Fibroblast of villous mesenchyme (primary cell): ENCODE data around the gene SLC4A3. TPM values are rescaled to one million over a fixed set of nuclear protein-coding genes. Genes with fewer than 3 reads are reported as not detected.

Experiments
- DNase-seq: peaks from one replicate; pipeline ENCODE4 v3.0.0-alpha.2; 2010; ENCODE audit warnings: low read depth
- H3K4me3 ChIP-seq: 2 replicates; pipeline ENCODE4 v1.5.1; 2011; ENCODE audit warnings: low read depth, mild to moderate bottlenecking, low read length
- total RNA-seq: library from RNA; depleted of rRNA; stranded (reverse); fragments of >200 nt; gene quantifications from 2 replicates; pipeline ENCODE4 v1.2.3, GENCODE V29; 2012
- TF ChIP-seq, protein P1 (sequence below): IDR thresholded peaks from 2 replicates; pipeline ENCODE4 v1.5.1; 2012; ENCODE audit warnings: low read depth, mild to moderate bottlenecking, low read length; ENCODE audit not compliant: insufficient read depth

The SLC4A3 gene
- total RNA-seq, 1 donor = 5.6 TPM

DNA sequence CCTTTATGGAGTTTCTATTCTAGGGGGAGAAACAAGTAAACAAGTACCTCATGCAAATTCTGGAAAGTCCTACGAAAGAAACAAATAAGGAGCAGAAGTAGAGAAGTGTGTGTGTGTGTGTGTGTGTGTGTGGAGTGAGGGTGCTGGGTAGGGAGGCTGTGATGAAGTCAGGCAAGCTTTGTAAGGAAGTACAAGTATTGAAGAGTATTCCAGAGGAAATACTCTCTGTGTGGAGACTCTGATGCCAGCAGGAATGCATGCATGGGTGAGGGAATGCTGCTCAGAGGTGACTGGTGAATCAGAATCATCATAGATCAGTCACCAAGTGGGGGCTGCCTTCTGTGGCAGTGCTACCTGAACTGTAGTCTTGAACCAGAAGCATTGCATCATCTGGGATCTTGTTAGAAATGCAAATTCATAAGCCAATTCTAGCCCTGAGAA, 34.5 kb downstream of the SLC4A3 start:
- TF ChIP-seq, protein P1, sequence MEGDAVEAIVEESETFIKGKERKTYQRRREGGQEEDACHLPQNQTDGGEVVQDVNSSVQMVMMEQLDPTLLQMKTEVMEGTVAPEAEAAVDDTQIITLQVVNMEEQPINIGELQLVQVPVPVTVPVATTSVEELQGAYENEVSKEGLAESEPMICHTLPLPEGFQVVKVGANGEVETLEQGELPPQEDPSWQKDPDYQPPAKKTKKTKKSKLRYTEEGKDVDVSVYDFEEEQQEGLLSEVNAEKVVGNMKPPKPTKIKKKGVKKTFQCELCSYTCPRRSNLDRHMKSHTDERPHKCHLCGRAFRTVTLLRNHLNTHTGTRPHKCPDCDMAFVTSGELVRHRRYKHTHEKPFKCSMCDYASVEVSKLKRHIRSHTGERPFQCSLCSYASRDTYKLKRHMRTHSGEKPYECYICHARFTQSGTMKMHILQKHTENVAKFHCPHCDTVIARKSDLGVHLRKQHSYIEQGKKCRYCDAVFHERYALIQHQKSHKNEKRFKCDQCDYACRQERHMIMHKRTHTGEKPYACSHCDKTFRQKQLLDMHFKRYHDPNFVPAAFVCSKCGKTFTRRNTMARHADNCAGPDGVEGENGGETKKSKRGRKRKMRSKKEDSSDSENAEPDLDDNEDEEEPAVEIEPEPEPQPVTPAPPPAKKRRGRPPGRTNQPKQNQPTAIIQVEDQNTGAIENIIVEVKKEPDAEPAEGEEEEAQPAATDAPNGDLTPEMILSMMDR = no peak
- H3K4me3 ChIP-seq = no peak overlapping the region
- DNase-seq = peak; percentile 45

DNA sequence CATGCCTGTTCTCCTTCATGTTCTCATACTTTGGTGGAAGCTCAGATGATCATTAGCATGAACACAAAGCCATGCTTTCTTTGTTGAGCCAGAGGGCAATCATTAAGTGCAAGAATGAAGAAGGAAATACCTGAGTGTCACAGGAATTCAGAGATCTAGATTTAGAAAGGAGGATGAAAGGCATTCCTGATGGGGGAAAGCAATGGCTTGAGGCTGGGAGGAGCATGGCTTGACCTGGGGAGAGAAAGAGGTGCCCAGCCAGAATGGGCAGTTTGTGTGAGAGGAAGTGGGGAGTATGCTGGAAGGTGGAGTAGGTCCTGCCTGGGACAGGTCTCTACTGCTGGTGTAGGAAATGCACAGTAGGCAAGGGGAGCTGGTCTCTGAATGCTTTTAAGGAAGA, 35.1 kb downstream of the SLC4A3 start:
- TF ChIP-seq, protein P1 = no peak
- H3K4me3 ChIP-seq = no peak overlapping the region
- no peak for DNase-seq

DNA sequence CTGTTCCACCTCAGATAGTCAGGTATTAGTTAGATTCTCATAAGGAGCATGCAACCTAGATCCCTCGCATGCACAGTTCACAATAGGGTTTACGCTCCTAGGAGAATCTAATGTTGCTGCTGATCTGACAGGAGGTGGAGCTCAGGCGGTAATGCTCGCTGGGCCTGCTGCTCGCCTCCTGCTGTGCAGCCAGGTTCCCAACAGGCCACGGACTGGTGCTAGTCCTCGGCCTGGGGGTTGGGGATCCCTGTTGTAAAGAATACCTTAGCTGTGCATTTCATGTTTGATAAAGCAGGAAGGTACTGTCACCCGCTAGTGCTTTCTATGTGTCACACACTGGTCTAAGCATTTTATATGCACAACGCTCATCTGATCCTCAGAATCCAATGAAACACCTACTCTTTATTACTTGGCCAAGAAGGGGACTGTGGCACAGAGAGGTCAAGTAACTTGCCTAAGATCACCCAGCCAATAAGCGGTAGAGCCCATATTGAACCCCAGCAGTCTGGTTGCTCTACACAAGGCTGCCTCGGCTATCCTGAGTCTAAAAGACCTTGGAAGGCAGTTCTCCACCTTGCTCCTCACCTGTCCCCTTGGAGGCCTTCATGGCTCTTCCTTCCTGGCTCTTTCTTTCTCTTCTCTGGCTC, 35.8 kb downstream of the SLC4A3 start:
- TF ChIP-seq, protein P1 = no peak
- no peak overlapping the region for H3K4me3 ChIP-seq
- DNase-seq = no peak

DNA sequence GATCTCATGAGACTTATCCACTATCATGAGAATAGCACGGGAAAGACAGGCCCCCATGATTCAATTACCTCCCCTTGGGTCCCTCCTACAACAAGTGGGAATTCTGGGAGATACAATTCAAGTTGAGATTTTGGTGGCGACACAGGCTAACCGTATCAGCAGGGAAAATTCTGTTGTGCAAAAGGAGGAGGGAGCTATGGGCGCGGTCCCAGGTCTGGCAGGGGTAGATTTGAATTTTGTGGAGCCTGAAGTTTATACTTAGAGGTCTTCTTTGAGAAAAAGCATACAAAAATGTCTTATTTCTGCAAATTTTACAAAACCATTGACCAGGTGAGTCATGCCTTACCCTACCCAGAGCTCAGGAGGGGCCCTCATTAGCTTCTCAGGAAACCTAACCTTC, 36.6 kb downstream of the SLC4A3 start:
- no peak for DNase-seq
- H3K4me3 ChIP-seq = no peak overlapping the region
- TF ChIP-seq, protein P1 = no peak

DNA sequence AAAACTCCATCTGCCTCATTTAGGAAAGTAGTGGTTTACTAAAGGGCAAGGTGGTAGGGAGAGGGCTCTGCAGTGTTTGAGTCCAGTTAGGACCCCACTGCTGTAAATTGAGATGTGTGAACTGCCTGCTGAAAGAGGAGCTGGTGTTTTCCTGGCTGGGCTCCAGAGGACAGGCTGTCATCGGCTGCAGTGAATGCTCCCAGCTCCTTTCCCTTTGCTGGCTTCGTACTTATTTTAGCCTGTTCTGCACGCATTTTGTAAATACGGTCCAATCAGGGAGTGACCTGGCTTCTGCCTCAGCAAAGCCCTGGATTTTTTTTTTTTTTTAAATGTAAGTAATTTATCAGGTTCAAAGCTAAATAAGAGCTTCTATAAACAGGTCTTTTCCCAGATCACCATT, 37.5 kb downstream of the SLC4A3 start:
- TF ChIP-seq, protein P1 = no peak
- no peak overlapping the region for H3K4me3 ChIP-seq
- peak; percentile 47 for DNase-seq

DNA sequence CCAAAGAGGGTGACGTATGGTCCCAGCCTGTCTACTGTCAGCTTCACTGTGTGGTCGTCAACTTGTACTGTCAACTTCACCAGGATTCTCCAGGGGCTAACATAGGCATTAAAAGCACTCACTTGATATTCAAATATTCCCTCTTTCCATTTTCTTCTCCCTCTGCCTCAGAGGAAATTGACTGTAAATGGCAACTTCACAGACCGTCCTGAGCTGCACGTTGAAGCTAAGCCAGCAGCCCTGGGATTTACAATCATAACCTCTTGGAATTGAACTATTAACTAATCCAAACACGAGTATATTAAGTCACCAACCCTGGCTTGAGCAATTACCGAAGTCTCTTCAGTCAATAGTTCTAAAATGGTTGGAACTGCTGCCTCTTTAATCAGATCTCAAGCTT, 38.5 kb downstream of the SLC4A3 start:
- H3K4me3 ChIP-seq = no peak overlapping the region
- DNase-seq = no peak
- TF ChIP-seq, protein P1 = no peak

DNA sequence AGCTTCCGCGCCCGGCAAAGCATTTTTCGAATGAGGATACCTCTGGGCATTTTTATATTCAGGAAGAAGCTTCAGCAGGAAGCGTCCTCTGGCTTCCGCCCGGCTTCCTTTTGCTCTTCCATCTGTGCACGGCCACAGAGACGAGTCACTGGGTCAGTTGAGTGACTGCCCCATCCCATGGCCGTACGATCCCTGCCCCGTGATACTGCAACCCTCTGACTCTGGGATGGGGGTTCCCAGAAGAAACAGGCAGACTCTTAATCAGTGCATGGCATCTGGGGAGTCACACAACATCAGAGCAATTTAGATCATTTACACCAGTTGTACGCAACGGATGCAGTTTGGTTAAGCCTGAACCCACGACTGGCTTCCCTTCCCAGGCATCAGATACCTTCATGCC, 40.9 kb downstream of the SLC4A3 start:
- TF ChIP-seq, protein P1 = no peak
- DNase-seq = no peak
- H3K4me3 ChIP-seq = no peak overlapping the region
